ENCODE results near the gene RAB43.

Gene RAB43

GRCh38 chr3:129057249-129057648, 64.4 kb downstream of the RAB43 start:
- Histone ChIP-seq H3K36me3 (ENCODE audit: control insufficient read depth in 2 of 2, insufficient read depth in 1 of 2, low read length in 2 of 2) (no peaks in the 10 kb centered on the region), H3K4me1 (ENCODE audit: control insufficient read depth, insufficient read depth, low read length) (no peaks in the 10 kb centered on the region), H3K9me3 (ENCODE audit: control insufficient read depth, insufficient read depth, low read depth, low read length) (no peaks in the 10 kb centered on the region), H3K27ac (ENCODE audit: extremely low read depth, low read depth, low read length) (no peak overlapping the region), H3K4me3 (ENCODE audit: low read depth, low read length) (no peak overlapping the region)
- POLR2A ChIA-PET: no interaction called here
- TF ChIP-seq PATZ1 (tag by site-specific recombination; IDR thresholded peaks at IDR 0.05) (no peak), ZIC2 (tag by site-specific recombination; IDR thresholded peaks at IDR 0.05) (no peak), ZNF623 (tag by site-specific recombination; IDR thresholded peaks at IDR 0.05) (peak; percentile 96)
- CTCF ChIA-PET: no interaction called here

GRCh38 chr3:129056451-129057173, 65.0 kb downstream of the RAB43 start:
- H3K36me3 ChIP-seq (ENCODE audit: control insufficient read depth in 2 of 2, insufficient read depth in 1 of 2, low read length in 2 of 2): no peaks in the 10 kb centered on the region
- no peak overlapping the region for H3K27ac ChIP-seq (ENCODE audit: extremely low read depth, low read depth, low read length)
- ChIA-PET CTCF (no interaction called here), POLR2A (no interaction called here)
- no peaks in the 10 kb centered on the region for H3K4me1 ChIP-seq (ENCODE audit: control insufficient read depth, insufficient read depth, low read length)
- H3K4me3 ChIP-seq (ENCODE audit: low read depth, low read length): no peak overlapping the region
- TF ChIP-seq PRDM2 (tag by site-specific recombination; IDR thresholded peaks at IDR 0.05; ENCODE audit: borderline replicate concordance) (no peak), ZBTB20 (tag by site-specific recombination; IDR thresholded peaks at IDR 0.05) (no peak), ZEB2 (tag by site-specific recombination; IDR thresholded peaks at IDR 0.05) (no peak), HOXD13 (CRISPR knock-in tag; IDR thresholded peaks at IDR 0.05; ENCODE audit: borderline replicate concordance) (no peak), ZNF626 (tag by site-specific recombination; IDR thresholded peaks at IDR 0.05) (no peak), ZNF658 (tag by site-specific recombination; IDR thresholded peaks at IDR 0.05) (no peak), SP3 (tag by site-specific recombination; IDR thresholded peaks at IDR 0.05) (no peak)
- H3K9me3 ChIP-seq (ENCODE audit: control insufficient read depth, insufficient read depth, low read depth, low read length): no peaks in the 10 kb centered on the region

- H3K36me3 ChIP-seq (ENCODE audit: control insufficient read depth in 2 of 2, insufficient read depth in 1 of 2, low read length in 2 of 2): no peaks in the 10 kb centered on the region
- no peaks in the 10 kb centered on the region for H3K9me3 ChIP-seq (ENCODE audit: control insufficient read depth, insufficient read depth, low read depth, low read length)
- H3K4me3 ChIP-seq (ENCODE audit: low read depth, low read length): no peak overlapping the region
- peak; percentile 63; the same call in 1 of the 2 replicates for TF ChIP-seq ZNF18 (tag by site-specific recombination; IDR thresholded peaks at IDR 0.05)
- no peak for TF ChIP-seq ZNF138 (tag by site-specific recombination; IDR thresholded peaks at IDR 0.05; ENCODE audit: borderline replicate concordance)
- TF ChIP-seq ZNF510 (tag by site-specific recombination; IDR thresholded peaks at IDR 0.05; ENCODE audit: insufficient replicate concordance): no peak
- POLR2A ChIA-PET: interaction anchor here (0.6 kb wide), 1 partner anchor 24 kb away, joined by 3 read pairs; no protein-coding TSS in a partner anchor
- H3K4me1 ChIP-seq (ENCODE audit: control insufficient read depth, insufficient read depth, low read length): no peaks in the 10 kb centered on the region
- no peak overlapping the region for H3K27ac ChIP-seq (ENCODE audit: extremely low read depth, low read depth, low read length)
- CTCF ChIA-PET: interaction anchor here (0.6 to 4.0 kb wide), 5 partner anchors 11 to 192 kb away, joined by 3 to 51 read pairs (median 10); no protein-coding TSS in a partner anchor
Observed at GRCh38 chr3:129054605-129055104, 66.9 kb downstream of the RAB43 start.
